HG02981 (cell line): ENCODE data around the gene GCC1.
"Not testable (repeated sequence)": the region's sequence is repeated elsewhere in the genome, so short reads cannot be mapped to it uniquely, and the experiment has no call there.

ENCODE experiments used
- ATAC-seq: cut with Tn5 transposase; IDR thresholded peaks from one replicate; pipeline ENCODE4 v1.9.1; 2021; ENCODE audit warnings: mild to moderate bottlenecking, moderate library complexity; ENCODE audit not compliant: unreplicated experiment

GCC1 gene

DNA sequence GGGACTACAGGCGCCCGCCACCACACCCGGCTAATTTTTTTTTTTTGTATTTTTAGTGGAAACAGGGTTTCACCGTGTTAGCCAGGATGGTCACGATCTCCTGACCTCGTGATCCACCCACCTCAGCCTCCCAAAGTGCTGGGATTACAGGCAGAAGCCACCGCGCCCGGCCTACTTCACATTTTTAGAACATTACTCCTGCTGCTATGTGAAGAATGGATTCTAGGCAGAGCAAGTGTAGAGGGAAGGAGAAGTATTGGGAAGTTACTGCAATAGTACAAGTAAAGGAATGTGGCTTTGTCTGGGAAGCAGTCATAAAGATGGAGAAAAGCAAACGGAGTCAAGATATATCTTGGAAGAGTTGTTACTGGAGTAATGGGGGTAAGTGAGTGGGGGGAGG is 44.9 kb downstream of the GCC1 start:
- ATAC-seq = not testable (repeated sequence)

DNA sequence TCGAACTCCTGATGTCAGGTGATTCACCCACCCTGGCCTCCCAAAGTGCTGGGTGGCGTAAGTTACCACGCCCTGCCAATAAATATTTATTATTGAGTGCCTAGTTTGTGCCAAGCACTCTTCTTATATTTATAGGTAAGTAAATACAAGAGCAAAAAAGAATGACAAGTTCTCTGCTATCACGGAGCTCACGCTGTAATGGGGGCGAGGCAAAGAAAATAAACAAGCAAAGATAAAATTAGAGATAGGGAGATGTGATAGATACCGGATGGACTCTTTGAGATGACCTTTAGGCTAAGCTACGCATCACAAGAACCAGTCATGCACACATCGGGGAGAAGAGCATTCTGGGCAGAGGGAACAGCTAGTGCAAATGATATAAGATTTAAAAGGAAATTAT is 46.3 kb downstream of the GCC1 start:
- no peak for ATAC-seq

DNA sequence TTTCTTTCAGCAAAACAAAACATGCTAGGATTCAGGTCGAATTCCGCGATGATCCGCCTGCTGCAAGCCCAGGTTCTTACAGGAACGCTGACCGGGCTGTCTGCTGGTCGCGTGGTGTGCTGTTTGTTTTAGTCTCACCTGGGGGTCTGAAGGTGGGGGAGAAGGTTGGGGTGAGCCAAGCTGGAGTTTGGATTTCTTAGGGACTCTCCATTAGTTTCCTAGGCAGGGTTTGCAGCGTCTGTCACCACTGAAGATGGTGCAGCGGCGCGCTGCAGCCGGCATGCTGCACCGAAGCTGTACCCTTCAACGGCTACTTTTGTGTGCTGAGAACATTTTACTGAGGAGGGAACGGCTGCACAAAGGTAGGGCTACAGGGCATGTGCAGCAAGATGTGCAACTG is 48.7 kb downstream of the GCC1 start:
- ATAC-seq = no peak

DNA sequence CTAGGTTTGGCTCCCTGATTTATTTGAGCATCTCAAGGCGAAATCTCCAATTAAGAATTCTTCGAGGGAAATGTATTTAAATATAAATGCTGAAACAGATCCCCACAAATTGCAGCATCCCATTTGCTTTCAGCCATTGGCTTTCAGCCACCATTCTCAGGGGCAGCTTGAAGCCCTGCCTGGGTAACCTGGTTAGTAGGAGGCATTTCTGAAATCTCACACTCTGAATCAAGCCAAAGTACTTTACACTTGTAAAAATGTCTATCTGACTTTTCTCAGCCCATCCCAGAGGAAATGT is 49.1 kb downstream of the GCC1 start:
- ATAC-seq = no peak

DNA sequence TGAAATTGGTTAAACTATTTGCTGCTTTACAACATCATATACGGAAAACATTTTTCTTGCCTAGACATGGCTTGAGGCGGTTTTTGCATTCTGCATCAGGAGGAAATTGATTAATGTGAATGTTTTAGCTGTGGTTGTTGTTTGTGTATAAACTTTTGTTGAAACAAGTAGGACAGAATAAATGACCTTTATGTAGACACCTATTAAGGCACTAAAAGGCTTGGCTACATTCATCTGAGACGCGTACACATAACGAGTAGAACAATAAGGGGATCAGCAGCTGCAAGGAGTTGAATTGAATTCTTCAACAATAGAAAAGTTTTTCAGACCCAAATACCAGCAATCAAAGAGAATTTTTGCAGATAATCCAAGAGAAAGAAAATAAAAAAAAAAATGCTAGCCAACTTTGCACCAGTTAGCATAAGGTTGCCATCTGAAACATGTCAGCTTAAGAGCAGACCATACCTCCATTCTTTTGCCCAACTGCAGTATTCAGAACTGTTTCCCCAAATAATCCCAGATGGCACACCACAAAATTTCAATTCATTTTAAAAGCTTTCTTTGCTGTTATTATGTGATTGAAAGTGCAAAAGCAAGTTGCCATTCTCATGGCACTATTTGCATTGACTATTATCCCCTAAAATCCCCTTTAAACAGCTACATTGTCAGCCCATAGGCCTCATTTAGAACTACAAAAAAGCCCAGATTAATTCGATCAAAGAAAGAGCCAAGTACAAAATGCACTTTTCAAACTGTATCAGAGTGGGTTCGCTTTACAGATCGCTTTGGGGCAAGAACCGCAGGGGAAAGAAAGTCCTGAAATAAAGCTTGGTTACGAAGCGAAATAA is 49.6 kb downstream of the GCC1 start:
- no peak for ATAC-seq

DNA sequence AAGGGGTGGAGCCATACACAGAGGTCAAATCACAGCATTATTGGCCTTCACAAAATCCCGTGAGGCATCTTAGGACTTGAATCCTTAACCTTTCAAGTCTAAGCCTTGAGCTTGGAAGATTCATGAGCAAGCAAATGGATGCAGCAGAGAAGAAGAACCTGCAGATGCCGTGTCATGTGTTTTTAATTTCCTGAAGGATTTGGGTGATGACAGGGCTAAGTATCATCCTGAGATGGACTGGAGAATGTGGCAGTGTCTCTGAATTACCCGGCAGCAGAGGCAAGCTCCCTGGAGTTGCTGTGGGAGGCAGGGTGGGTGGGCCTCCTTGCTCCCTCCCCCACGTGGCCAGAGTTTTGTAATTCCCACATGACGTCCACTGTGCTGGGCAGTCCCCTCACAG is 50.8 kb downstream of the GCC1 start:
- no peak for ATAC-seq

DNA sequence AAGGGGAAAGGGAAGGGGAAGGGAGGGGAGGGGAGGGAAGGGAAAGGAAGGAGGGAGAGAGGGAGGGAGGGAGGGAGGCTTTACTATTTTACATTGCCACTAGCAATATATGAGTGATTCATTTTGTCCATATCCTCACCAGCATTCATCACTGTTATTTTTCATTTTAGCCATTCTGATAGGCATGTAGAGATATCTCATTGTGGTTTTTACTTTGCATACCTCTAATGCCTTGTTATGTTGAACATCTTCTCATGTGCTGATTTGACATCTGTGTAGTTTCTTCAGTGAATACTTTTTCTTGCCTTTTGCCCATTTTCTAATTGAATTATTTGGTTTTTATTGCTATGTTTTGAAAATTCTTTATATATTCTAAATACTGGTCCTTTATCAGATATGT is 52.7 kb downstream of the GCC1 start:
- ATAC-seq = no peak

DNA sequence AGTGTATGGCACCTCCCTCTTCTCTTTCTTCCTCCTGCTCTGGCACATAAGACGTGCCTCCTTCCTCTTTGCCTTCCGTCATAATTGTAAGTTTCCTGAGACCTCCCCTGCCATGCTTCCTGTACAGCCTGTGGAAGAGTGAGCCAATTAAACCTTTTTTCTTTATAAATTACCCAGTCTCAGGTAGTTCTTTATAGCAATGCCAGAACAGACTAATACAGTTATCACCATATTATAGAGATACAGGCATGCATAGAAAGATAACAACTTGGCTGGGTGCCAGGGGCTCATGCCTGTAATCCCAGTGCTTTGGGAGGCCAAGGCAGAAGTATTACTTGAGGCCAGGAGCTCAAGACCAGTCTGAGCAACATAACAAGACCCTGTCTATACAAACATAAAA is 53.2 kb downstream of the GCC1 start:
- ATAC-seq = no peak
